SK-N-MC (cell line): ENCODE results near the gene PARD3B.

ENCODE experiments used
- EZH2 ChIP-seq: fragments of 200-600 bp; sonication (generic); IDR thresholded peaks from one replicate; pipeline ENCODE4 v1.6.1; 2017; ENCODE audit warnings: antibody characterized with exemption
- FOXP2 ChIP-seq: optimal IDR thresholded peaks from 2 replicates; pipeline ENCODE3; 2011; ENCODE audit warnings: mild to moderate bottlenecking, moderate library complexity; ENCODE audit not compliant: insufficient read depth; ENCODE audit errors: extremely low read length, control extremely low read depth
- POLR2AphosphoS5 ChIP-seq: IDR thresholded peaks from 2 replicates; pipeline ENCODE4 v1.6.1; 2012; ENCODE audit warnings: mild to moderate bottlenecking, low read depth, low read length, borderline replicate concordance

DNA sequence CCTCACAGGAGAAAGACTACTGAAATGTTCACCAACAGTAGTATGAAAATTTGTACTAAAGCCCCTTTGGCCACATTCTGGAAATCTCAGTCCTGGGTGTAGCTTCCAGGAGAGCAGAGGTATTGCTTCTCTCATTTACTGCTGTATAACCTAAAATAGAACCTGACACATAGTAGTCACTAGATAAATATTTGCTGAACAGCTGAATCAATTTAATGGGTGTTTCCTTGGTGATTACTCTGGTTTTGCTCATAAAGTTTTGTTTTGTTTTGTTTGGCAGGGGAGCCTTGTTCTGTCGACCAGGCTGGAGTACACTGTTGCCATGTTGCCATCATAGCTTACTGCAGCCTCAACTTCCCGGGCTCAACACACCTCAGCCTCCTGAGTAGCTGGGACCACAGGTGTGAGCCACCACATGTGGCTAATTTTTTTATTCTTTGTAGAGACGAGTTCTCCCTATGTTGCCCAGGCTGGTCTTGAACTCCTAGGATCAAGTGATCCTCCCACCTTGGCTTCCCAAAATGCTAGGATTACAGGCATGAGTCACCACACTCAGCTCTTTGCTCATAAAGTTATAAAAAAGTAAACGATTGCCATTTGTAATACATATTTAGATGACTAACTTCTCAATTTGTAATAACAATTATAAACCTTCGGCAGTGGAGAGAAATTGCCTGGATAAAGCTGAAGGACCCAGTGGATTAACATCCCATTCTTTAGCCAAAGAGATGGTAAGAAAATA lies 11.5 kb upstream of the PARD3B start:
- TF ChIP-seq EZH2 (no peak), POLR2AphosphoS5 (no peak), FOXP2 (no peak)
